GM12874 (cell line): ENCODE results near the gene PRX.

ENCODE experiments used
- CTCF ChIP-seq: IDR thresholded peaks from 2 replicates; pipeline ENCODE4 v1.5.1; 2011; ENCODE audit warnings: low read depth, mild to moderate bottlenecking, control low read depth, low read length, moderate library complexity; ENCODE audit not compliant: insufficient read depth

The PRX gene

GRCh38 chr19:40376286-40376862, 36.8 kb downstream of the PRX start:
- TF ChIP-seq CTCF, result no peak

- no peak for TF ChIP-seq CTCF
Measured at GRCh38 chr19:40374084-40374483, 39.1 kb downstream of the PRX start.

- TF ChIP-seq CTCF, result no peak
Measured at GRCh38 chr19:40371802-40372122, 41.4 kb downstream of the PRX start.

GRCh38 chr19:40370997-40371801, 42.0 kb downstream of the PRX start:
- no peak for TF ChIP-seq CTCF

GRCh38 chr19:40369797-40370196, 43.4 kb downstream of the PRX start:
- no peak for TF ChIP-seq CTCF

GRCh38 chr19:40367577-40368434, 45.4 kb downstream of the PRX start:
- no peak for TF ChIP-seq CTCF
